ENCODE results near the gene ZNF536.

The ZNF536 gene

GRCh38 chr19:30519607-30520205 is 147.5 kb downstream of the ZNF536 start:
- no peak for DNase-seq (ENCODE audit: insufficient read length, low spot score)
- TF ChIP-seq CTCF (IDR thresholded peaks at IDR 0.05; ENCODE audit: insufficient read depth, missing control alignments): no peak
- no peak for FAIRE-seq

- no peak for DNase-seq (ENCODE audit: insufficient read length, low spot score)
- no peak for FAIRE-seq
- no peak for TF ChIP-seq CTCF (IDR thresholded peaks at IDR 0.05; ENCODE audit: insufficient read depth, missing control alignments)
These were observed 148.7 kb downstream of the ZNF536 start for GRCh38 chr19:30520735-30521479.

DNA sequence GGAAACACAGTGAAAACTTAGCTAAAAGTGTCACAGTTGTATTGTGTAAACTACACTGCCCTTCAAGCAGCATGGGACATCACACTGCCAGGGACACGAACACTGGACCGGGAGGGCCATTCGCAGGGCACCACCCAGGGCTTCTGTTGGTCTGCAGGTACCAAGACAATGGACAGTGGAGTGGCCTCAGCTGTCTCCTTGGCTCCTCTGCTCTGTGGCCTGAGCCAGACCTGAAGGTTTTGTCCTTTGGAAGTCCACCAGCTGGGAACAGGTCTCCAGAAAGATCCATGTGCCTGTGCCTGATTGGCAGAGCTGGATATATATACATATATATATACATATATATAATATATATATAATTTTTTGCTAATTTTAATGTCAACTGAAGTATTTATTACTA is 149.8 kb downstream of the ZNF536 start:
- no peak for FAIRE-seq
- no peak for TF ChIP-seq CTCF (IDR thresholded peaks at IDR 0.05; ENCODE audit: insufficient read depth, missing control alignments)
- DNase-seq (ENCODE audit: insufficient read length, low spot score): no peak

- FAIRE-seq: no peak
- no peak for TF ChIP-seq CTCF (IDR thresholded peaks at IDR 0.05; ENCODE audit: insufficient read depth, missing control alignments)
- DNase-seq (ENCODE audit: insufficient read length, low spot score): no peak
These were observed 150.2 kb downstream of the ZNF536 start for GRCh38 chr19:30522341-30522740.

GRCh38 chr19:30523791-30524190 is 151.6 kb downstream of the ZNF536 start:
- FAIRE-seq: no peak
- TF ChIP-seq CTCF (IDR thresholded peaks at IDR 0.05; ENCODE audit: insufficient read depth, missing control alignments): no peak

DNA sequence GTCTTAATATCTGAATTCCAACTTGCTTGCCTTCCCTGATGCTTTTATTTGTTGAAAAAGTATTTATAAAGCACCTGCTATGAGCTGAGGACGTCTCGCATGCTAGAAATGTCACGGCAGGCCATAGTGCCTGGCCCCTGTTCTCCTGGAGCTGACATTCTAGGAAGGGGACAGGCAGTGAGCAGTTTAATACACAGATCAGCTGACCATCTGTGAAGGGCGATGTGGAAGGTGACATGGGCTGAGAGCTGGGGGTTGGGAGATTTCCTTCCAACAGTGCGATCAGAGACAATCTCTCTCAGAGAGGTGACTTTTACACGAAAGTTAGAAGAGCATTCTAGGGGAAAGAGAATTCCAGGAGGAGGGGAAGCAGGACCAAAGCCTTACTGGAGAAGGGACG is 153.2 kb downstream of the ZNF536 start:
- no peak for FAIRE-seq
- TF ChIP-seq CTCF (IDR thresholded peaks at IDR 0.05; ENCODE audit: insufficient read depth, missing control alignments): no peak

More at GRCh38 chr19:30523791-30524190, 151.6 kb downstream of the ZNF536 start:
- DNase-seq (ENCODE audit: insufficient read length, low spot score): no peak

DNA sequence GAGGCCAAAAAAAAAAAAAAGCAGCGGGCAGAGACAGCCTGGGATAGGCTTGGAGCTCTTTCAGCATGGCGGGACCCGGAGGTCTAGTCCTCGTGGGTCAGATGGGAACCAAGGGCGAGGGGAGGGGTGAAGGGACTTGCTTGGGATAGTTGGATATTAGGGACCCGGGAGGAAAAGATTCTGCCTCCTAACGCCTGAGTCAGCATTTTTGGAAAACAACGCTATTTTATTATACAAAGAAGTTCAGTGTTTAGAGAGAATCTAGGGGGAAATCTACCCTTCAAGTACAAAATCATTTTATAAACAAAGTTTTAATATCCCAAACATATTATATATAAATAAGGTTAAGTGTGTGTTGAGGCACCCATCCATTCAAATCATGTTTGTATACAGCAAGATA is 156.7 kb downstream of the ZNF536 start:
- no peak for DNase-seq (ENCODE audit: insufficient read length, low spot score)
- no peak for TF ChIP-seq CTCF (IDR thresholded peaks at IDR 0.05; ENCODE audit: insufficient read depth, missing control alignments)
- no peak for FAIRE-seq

More for the DNA sequence above, 153.2 kb downstream of the ZNF536 start:
- DNase-seq (ENCODE audit: insufficient read length, low spot score): no peak

Measured in D721Med (cell line).